22Rv1 (cell line): ENCODE results near the gene DGKI.

ENCODE experiments used
- ZFX ChIP-seq: fragments of 450-650 bp; IDR thresholded peaks from 2 replicates; pipeline ENCODE4 v1.6.1; 2017; ENCODE audit warnings: antibody characterized with exemption, borderline replicate concordance
- TF ChIP-seq, protein P1 (sequence below): fragments of 450-650 bp; IDR thresholded peaks from 2 replicates; pipeline ENCODE4 v1.5.1; 2017; ENCODE audit warnings: mild to moderate bottlenecking

DNA sequence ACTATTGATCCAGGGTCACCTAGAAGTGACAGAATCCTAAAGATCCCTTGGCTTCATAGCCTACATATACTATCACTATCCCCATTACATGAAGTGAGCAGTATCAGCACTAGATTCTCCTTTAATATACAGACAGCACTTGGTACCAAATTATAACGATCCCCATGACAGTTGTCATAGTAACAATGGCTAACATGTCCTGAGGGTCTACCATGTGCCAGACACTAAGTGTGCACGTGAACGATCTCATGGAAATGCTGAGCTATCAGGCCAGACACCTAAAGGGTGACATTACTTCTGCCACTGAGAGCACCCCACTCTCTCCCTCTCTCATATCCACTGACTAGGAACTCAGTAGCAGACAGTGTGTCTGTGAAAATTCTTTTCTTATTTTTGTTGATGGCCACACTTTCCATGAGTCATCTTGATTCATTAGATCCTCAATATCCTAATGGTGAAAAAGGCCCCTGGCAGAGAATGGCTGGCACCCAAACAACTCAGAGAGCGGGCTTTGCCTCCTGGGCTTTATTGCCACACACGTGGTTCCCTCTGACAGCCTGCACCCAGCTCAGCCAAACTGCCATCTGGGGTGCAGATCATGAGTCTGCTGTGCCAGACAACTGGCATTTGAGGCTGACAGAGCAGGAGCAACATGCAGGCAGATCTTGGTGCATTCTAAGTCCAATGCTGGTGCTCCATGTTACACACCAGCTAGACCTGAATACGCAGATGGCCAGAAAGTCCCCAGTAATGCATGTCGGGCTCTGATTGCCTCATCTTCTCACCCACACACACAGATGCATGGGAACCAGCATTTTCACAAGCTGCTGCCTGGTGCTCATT, 176.3 kb downstream of the DGKI start:
- TF ChIP-seq, protein P1, sequence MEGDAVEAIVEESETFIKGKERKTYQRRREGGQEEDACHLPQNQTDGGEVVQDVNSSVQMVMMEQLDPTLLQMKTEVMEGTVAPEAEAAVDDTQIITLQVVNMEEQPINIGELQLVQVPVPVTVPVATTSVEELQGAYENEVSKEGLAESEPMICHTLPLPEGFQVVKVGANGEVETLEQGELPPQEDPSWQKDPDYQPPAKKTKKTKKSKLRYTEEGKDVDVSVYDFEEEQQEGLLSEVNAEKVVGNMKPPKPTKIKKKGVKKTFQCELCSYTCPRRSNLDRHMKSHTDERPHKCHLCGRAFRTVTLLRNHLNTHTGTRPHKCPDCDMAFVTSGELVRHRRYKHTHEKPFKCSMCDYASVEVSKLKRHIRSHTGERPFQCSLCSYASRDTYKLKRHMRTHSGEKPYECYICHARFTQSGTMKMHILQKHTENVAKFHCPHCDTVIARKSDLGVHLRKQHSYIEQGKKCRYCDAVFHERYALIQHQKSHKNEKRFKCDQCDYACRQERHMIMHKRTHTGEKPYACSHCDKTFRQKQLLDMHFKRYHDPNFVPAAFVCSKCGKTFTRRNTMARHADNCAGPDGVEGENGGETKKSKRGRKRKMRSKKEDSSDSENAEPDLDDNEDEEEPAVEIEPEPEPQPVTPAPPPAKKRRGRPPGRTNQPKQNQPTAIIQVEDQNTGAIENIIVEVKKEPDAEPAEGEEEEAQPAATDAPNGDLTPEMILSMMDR, result no peak
- TF ChIP-seq ZFX, result no peak
